ENCODE results near the gene ABLIM2.

ABLIM2 gene

GRCh38 chr4:7981738-7982394, 176.7 kb downstream of the ABLIM2 start:
- DNase-seq (ENCODE audit: low spot score), result no peak

GRCh38 chr4:7980036-7980435, 178.6 kb downstream of the ABLIM2 start:
- no peak for DNase-seq (ENCODE audit: low spot score)

DNA sequence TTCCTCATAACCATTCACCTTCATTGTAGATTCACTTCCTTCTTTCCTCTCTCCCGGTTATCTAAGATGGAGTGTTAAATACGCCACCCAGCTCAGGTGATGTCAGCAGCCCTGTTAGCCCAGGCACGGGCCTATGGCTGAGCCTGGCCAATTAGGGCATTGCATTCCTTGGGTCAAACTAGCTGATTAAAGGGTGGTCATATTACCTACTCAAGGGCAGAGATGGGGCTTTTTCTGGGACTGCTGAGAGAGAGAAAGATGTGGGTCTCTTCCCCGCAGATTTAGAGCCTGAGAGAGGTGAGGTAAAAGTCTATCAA, 179.0 kb downstream of the ABLIM2 start:
- no peak for DNase-seq (ENCODE audit: low spot score)

- no peak for DNase-seq (ENCODE audit: low spot score)
These were observed 179.5 kb downstream of the ABLIM2 start for GRCh38 chr4:7978907-7979651.

DNA sequence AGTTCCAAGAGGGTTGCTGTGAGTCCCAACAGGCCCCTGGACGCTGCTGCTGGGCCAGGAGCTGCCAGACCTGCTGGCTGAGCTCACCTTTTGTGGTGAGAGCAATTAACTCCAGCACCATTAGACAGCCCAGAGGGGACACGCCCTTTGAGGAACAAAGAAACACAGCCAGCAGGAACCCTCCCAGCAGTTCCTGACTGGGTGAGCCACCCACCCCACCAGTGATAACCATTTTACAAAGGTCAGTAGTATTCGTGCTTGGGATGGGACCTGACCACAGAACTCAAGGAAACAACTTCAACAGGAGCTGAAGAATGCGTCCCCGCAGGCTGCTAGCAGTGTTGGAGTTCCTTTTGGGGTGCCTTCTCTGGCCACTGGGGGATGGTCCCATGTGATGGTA, 180.1 kb downstream of the ABLIM2 start:
- DNase-seq (ENCODE audit: low spot score), result no peak

- no peak for DNase-seq (ENCODE audit: low spot score)
These were observed 182.0 kb downstream of the ABLIM2 start for GRCh38 chr4:7976634-7977033.

- DNase-seq (ENCODE audit: low spot score), result no peak
These were observed 182.6 kb downstream of the ABLIM2 start for GRCh38 chr4:7976025-7976424.

DNA sequence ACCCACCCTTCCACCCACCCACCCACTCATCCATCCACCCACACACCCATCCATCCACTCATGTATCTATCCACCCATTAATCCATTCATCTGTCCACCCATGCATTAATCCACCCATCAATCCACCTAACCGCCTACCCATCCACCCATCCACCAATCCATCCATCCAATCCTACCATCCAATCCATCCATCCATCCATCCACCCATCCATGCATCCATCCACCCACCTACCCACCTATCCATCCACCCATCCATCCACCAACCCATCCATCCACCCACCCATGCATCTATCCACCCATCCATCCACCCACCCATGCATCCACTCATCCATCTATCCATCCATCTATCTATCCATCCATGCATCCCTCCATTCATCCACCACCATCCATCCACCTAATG, 184.2 kb downstream of the ABLIM2 start:
- DNase-seq (ENCODE audit: low spot score), result no peak

GRCh38 chr4:7973545-7973981, 185.1 kb downstream of the ABLIM2 start:
- DNase-seq (ENCODE audit: low spot score), result no peak

DNA sequence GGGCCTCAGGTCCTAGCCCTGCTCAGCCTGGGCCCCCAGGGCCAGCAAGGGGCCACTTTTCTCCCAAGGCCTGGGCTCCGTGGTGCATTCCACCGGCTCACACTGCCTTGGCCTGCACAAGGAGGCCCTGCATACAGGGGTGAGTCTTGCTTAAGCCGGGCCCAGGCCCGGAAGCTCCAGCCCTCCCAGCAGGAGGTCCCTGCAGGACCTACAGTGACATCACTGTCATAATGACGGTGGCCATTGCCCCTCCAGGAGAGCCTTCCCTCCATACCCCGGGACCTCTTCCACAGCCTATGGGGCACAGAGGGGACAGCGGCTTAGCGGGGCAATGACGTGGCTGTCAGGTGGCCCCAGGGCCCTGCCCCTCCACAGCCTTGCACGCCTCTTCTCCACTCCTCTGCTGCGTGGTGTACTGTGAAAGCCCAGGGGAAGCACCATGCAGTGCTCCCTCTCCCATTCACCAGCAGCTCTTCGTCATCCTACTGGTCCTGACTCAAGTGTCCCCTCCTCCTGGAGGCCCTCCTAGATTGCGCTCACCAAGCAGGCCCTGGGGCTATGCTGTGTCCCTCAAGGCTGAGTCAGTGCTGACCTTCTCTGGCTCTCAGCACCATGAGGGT, 186.6 kb downstream of the ABLIM2 start:
- no peak for DNase-seq (ENCODE audit: low spot score)

DNA sequence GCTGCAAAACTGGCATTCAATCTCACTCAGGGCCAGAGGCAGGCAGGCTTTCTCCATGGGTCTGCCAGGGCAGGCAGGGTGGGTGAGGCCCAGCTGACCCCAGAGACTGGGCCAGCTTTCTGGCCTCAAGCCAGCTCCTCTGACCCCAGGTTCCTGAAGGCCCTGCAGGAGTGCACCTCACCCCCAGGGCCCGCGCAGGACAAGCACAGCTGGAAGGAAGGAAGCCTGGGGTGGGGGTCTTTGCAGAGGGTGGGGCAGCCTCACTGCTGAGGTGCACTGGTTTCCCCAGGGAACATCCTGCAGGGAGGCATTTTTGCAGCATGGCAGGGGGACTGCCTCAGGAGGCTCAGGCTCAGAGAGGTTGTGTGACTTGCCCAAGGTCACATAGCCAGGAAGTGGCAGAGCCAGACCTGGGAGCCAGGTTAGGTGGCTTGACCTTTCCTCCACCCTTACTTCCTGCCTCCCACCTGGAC, 187.4 kb downstream of the ABLIM2 start:
- DNase-seq (ENCODE audit: low spot score), result no peak

DNA sequence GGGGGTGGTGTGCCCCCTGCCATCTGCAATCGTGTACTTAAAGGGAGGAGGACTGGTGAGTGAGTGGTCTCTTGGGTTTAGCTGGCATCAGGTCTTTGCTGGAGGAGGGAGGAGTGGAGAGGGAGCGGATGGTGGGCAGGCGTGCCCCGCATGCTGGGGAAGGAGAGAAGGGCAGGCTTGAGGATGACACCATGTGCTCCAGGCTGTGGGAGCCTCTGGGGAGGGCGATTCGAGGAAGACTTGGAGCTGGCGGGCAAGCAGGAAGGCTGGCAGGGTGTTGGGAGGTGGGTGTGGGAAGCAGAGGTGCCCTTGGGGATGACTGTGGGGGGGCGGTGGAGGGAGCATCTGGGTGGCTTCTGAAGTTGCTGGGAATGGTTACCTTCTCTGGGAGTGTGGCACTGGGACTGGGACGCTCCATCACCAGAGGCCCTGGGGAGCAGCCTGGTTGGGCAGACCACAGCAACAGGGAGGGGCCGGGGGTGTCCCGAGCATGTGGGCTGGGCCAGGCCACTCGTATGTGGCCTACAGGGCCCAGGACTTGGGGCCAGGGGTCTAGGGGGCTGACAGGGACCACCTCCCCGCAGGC, 188.2 kb downstream of the ABLIM2 start:
- no peak for DNase-seq (ENCODE audit: low spot score)

GRCh38 chr4:7968262-7968896, 190.2 kb downstream of the ABLIM2 start:
- DNase-seq (ENCODE audit: low spot score), result peak; percentile 48

GRCh38 chr4:7967501-7968261, 190.9 kb downstream of the ABLIM2 start:
- DNase-seq (ENCODE audit: low spot score), result no peak

- DNase-seq (ENCODE audit: low spot score), result no peak
These were observed 191.6 kb downstream of the ABLIM2 start for GRCh38 chr4:7967063-7967440.

DNA sequence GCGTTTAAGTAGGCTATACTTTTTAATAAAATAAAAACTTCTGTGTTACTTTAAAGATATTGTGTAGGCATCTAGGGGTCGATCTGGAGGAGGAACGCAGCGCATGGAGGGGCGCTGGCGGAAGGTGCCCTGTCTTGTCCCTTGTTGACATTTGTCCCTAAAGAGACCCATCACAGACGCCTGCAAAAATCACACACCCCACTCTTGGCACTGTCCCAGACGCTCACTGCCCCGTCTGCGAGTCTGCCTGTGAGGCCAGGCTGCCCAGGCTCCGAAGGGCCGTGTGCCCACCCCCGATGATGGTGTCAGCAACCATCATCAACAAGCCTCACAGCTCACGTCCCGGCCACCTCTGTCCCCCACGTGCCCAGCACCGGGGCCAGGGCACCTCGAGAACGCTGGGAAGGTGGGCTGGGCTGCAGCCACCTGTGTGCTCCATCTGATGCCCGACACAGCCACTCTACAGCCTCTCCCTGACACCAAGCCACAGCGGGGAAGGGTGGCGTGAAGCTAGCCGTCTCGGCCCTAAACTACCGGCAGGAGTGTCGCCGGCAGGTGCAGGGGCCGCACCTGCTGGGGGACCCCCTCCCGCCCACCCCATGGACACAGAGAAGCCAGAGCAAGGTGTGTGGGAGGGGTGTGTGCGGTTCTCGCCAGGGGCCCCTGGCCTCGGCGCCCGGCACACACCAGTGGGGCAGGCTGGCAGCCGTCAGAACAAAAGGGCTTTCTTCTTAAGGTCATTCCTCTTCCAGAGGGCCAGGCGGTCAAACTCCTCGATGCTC, 192.1 kb downstream of the ABLIM2 start:
- no peak for DNase-seq (ENCODE audit: low spot score)

DNA sequence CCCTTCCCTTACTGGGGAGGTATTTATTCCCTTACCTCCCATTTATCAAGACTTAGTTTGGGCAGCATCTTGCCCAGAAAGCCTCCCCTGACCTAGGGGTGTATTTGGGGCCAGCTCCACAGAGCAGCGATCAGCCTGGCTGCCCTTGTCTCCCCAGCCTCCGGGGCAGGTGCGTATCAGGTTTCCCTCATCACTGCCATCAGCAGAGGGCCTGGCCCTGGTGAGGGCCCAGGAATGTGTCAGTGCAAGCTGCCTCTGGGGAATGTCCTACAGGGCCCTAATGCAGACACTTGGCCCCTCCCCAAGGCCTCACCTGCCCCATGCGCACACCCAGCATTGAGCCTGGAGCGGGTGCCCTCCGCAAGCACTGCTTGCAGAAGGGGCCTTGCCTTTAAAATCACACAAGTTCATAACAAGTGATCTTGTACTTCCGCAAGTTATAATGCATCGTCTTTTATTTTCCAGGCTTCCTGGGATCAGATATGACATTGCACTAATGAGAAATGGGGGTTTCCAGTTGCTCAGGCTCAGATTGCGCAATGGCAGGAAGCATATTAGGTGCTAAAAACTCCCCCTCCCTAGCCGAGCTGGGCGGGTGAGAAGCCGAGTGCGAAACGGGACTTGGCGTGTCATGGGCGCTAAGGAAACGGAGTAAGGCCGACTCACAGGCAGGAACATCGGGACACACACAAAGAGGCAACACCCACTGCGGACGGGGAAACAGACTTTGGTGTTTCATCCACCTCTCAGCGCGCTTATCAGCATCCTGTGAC, 193.5 kb downstream of the ABLIM2 start:
- peak; percentile 40 for DNase-seq (ENCODE audit: low spot score)

- no peak for DNase-seq (ENCODE audit: low spot score)
These were observed 194.2 kb downstream of the ABLIM2 start for GRCh38 chr4:7964459-7964858.

DNA sequence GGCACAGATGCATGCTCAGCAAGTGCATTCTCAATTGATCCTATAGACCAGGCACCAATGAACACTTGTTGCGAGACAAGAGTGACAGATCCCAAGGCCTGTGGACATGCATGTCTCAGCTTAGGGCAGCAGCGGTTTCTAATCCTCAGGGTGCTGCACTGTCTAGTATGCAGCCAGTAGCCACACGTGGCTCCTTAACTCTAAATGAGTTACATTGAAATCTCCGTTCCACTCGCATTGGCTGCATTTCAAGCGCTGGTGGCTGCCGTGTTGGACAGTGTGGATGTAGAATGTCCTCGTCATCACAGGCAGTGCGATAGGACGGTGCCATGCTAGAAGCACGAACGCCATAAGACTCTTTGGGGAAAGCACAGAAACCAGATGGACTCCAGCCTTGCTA, 194.9 kb downstream of the ABLIM2 start:
- no peak for DNase-seq (ENCODE audit: low spot score)

Data from kidney capillary endothelial cell (primary cell).